GM18505 (cell line): ENCODE measurements around the gene THEM5.

Source experiments
- ATAC-seq: cut with Tn5 transposase; IDR thresholded peaks from one replicate; pipeline ENCODE4 v1.9.1; 2021; ENCODE audit not compliant: unreplicated experiment
- POLR2A ChIP-seq: IDR thresholded peaks from 4 replicates; pipeline ENCODE4 v1.6.1; 2011; ENCODE audit warnings: borderline replicate concordance; ENCODE audit not compliant: insufficient read depth, insufficient read length; ENCODE audit errors: extremely low read depth

The THEM5 gene

GRCh38 chr1:151803164-151803563, 50.3 kb downstream of the THEM5 start:
- ATAC-seq, result no peak
- TF ChIP-seq POLR2A, result no peak

GRCh38 chr1:151802372-151802771, 51.1 kb downstream of the THEM5 start:
- no peak for TF ChIP-seq POLR2A
- no peak for ATAC-seq

GRCh38 chr1:151801846-151802245, 51.7 kb downstream of the THEM5 start:
- TF ChIP-seq POLR2A, result no peak
- ATAC-seq, result no peak

GRCh38 chr1:151801310-151801820, 52.1 kb downstream of the THEM5 start:
- ATAC-seq, result no peak
- no peak for TF ChIP-seq POLR2A

- no peak for ATAC-seq
- no peak for TF ChIP-seq POLR2A
Measured at GRCh38 chr1:151800830-151801229, 52.7 kb downstream of the THEM5 start.

GRCh38 chr1:151799179-151800022, 54.1 kb downstream of the THEM5 start:
- no peak for TF ChIP-seq POLR2A
- ATAC-seq, result no peak

GRCh38 chr1:151798571-151798970, 54.9 kb downstream of the THEM5 start:
- TF ChIP-seq POLR2A, result no peak
- no peak for ATAC-seq
